Ureter (tissue), 1 donor: ENCODE data around the gene LRRC49. TPM values are rescaled to one million over a fixed set of nuclear protein-coding genes. Genes with fewer than 3 reads are reported as not detected.
"Not testable (repeated sequence)": the region's sequence is repeated elsewhere in the genome, so short reads cannot be mapped to it uniquely, and the experiment has no call there.

Experiments used
- DNase-seq: peaks from one replicate; pipeline ENCODE4 v3.0.0-alpha.2; 2020; ENCODE audit warnings: low spot score
- total RNA-seq: library from RNA; stranded (reverse); gene quantifications from one replicate; pipeline ENCODE4 v1.2.4, GENCODE V29; 2023
- donor health status: DM: yes; HTN: yes; CAD: no.

The LRRC49 gene
- total RNA-seq, 1 donor from 2014 or later = 28.1 TPM

- DNase-seq = no peak
Observed at GRCh38 chr15:70974004-70974832, 81.6 kb downstream of the LRRC49 start.

DNA sequence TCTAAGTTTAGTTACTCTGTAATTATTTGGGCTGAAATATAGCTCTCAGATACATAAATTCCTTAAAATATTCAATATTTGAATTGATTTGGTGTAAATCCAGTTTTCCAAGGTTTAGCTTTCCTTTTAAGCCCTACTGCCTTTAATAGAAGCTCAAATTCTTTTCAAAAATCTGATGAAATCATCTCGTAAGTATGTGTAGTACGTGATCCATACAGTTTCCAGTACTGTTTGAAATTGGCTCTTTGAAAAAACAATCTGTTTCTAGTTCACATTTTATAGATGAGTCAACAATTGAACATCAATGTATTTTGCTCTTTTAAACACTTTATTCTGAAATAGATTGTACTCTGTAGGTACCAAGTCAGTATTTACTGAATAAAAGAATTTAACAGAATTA, 84.2 kb downstream of the LRRC49 start:
- no peak for DNase-seq

DNA sequence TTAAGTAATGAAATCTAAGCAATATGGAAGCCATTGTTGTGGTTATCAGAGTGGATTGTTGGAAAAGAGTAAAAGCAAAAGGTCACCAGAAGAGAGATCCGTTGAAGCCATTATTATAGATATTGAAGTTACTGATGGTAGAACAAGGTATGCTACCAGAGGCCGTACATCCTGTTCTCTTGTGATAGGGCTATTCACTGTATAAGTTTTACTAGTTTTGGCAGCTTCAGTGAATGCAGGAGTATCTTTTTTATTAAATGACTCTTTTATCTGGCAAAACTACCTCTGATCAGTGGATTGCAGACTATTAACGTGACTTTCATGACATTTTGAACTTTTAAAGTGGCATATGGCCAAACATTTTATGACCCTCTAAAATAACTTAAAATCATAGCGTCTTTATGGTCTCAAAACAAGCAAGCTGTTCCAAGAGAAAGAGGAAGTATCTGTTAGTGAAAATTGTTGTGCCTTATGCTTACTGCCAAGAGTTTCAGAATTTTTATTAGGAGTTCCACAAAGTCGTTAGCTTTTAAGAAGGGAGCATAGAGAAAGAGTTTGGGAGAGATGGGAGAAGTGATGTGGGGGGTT, 102.9 kb downstream of the LRRC49 start:
- no peak for DNase-seq

- no peak for DNase-seq
Observed at GRCh38 chr15:70998319-70998718, 105.7 kb downstream of the LRRC49 start.

DNA sequence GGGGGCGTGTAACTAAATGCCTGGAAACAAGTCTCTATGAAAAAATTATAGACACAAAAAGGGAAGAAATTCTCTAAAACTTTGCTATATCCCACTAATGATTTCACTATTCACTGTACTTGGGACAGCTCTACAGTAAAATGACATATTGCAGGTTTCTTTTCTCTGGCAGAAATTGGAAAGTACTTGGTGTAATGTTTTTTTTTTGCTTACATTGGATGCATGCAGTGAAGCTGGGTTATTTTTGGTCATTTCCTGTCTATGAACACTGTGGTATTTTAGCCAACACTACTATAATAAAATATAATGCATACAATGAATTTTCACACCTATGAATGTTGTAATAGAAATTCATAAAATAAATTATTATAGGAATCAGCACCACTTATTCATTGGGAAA, 109.7 kb downstream of the LRRC49 start:
- no peak for DNase-seq

DNA sequence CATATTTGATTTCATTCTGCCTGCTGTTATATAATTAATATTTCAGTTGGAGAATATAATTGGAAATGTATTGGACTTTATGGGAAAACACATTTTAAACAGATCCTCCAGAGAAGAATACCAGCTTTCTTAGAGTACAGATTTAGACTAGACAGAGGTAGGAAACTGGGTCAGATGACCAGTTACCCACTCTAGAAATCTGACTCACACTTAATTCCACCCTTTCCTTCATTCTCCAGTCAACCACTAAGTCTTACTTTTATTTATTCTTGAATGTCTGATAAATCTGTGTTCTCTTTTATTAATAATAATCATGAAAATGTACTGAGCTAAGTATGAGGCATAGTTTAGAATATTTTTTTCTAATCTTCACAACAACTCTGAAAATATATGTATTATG, 110.7 kb downstream of the LRRC49 start:
- no peak for DNase-seq

- not testable (repeated sequence) for DNase-seq
Observed at GRCh38 chr15:71004506-71004905, 111.9 kb downstream of the LRRC49 start.

DNA sequence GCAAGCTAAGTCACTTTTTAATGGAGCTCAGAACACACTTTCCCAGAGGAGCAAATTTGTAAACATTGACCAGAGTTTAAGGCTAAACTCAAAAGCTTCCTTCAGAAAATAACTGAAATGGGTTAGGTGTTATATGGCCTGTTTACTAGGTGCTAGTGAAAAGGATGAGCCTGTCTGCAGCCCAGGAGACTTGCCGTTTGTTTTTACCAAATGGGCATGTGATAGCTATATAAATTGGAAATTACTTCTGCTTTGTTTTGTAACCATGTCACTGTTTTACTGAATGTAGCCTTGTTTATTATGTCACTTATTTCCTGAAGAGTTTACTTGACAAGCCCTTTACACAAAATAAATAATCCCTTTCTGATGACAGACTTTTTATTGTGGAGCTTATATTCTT, 113.3 kb downstream of the LRRC49 start:
- no peak for DNase-seq

DNA sequence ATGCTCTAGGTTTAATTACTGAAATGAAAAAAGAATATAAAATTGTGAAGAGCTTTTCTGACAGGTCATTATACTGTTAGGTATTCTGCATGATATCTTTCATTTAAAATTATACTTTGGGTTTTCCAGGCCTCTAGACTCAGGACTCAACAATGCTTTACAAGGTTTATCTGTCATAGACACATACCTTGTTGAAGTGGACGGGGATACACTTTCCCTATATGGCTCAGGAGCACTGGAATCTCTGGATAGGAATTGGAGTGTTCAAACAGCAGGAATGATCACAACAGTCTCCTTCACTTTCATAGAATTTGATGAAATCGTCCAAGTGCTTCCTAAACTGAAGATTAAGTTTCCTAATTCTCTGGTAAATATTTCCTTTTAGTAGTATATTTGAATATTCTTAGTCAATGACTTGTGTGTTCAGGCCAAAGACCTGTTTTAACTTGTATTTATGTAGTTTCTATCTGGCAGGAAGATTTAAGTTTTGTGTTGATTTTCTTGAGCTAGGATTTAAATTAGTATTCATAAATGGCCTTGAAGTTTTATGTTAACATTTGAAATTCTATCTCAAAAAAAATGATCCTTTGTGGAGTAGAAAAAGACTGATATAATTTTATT, 115.7 kb downstream of the LRRC49 start:
- DNase-seq = no peak

DNA sequence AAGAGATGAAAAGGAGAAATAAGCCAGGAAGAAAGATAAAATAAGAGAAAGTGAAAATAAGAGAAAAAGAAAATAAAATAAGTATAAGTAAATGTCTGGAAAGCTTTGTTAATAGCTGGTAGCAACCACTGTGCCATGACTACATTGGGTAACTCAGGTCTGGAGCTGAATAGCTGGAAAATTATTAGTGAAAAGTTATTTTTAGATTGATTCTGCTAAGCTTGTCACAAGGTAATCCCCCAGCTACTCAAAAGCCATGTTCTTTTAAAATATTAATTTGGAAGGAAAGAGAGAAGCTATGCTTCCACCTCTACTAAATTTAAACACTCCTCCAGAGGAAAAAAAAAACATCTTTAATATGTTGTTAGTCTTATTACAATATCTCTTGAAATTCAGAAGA, 117.8 kb downstream of the LRRC49 start:
- no peak for DNase-seq

- no peak for DNase-seq
Observed at GRCh38 chr15:71010997-71011396, 118.4 kb downstream of the LRRC49 start.

DNA sequence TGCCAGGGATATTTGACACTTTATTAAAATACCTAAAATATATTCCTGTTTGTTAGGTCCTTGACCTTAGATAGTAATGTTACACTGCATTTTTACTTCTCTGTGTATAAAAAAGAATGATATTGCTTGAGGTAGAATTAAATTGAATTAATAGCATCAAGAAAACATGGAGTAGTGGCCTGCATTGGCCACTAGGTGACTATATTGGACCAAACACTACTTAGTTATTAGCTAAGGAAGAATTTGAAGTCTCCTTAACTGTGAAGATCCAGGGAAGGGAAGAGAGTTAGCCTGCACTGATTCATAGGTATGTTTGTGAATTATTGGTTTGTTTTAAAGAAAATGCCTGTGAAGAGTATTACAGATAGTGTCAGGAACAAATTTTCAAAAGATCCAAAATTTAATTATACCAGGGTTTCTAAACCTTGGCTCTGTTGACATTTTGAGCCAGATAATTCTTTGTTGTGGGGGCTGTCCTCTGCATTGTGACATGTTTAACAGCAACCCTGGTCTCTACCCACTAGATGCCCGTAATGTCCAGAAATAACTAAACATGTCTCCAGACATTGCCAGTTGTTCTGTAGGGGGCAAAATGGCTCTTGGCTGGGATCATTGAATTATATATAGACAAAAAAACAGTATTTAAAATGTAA, 119.0 kb downstream of the LRRC49 start:
- DNase-seq = no peak

DNA sequence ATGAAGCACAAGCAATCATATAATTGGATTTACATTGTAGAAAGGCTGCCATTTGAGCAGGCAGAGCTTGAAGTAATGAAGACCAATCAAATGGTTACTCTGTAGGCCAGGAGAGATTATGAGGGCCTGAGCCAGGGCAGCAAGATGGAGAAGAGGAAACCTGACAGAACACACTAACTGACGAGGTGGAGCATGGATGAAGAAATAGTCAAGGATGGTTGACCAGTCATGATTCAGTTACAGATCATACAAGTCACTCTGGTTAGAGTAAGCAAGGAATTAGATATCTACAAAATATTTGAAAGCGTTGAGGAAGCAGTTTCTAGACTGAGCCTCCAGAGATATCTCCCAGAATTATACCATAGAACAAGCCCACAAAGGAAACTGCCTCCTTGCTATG, 120.8 kb downstream of the LRRC49 start:
- no peak for DNase-seq

DNA sequence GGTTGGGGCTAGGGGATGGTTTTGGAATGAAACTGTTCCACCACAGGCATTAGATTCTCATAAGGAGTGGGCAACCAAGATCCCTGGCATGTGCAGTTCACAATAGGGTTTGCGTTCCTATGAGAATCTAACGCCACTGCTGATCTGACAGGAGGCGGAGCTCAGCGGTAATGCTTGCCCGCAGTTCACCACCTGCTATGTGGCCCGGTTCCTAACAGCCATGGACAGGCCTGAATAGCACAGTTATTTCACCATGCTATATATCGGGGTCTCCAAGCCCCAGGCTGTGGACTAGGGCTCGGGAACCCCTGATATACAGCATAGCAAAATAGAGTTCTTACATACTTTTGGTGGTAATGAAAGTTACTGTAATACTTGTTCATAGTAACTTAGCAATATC, 122.7 kb downstream of the LRRC49 start:
- no peak for DNase-seq

DNA sequence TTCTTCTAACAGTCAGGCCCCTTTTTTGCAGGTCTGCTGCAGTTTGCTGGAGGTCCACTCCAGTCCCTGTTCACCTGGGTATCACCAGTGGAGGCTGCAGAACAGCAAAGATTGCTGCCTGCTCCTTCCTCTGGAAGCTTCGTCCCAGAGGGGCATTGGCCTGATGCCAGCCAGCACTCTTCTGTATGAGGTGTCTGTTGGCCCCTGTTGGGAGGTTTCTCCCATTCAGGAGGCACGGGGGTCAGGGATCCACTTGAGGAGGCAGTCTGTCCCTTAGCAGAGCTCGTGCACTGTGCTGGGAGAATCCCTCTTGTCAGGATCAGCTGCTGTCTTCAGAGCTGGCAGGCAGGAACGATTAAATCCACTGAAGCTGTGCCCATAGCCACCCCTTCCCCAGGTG, 138.6 kb downstream of the LRRC49 start:
- not testable (repeated sequence) for DNase-seq

DNA sequence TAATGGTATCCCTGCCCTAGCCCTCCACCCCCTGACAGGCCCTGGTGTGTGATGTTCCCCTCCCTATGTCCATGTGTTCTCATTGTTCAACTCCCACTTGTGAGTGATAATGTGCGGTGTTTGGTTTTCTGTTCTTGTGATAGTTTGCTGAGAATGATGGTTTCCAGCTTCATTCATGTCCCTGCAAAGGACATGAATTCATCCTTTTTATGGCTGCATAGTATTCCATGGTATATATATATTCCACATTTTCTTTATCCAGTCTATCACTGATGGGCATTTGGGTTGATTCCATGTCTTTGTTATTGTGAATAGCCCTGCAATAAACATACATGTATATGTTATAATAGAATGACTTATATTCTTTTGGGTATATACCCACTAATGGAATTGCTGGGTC, 142.9 kb downstream of the LRRC49 start:
- DNase-seq = not testable (repeated sequence)

DNA sequence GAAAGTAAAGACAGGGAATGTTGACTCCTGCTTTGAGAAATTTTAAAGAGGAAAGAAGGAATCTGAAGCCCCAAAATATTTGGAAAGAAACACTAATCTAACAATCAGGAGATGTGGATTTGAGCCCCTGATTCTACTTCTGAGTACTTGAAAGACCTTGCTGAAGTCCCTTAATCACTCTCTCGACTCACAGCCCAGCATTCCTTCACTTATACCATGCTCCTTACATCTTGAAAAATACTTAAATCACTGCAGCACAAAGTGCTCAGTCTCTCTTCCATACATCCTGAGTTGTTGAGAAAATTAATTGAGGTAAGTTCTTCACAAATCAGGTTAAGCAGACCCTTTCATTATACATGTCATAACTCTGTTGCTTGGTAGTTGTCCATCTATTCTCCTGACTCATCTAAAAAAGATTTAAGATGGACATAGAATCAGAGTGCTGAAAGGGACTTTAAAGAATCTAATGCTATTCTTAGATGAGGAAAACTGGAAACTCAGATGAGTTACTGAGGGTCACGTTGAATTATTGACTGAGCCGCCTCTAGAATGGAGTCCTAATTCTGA, 149.8 kb downstream of the LRRC49 start:
- DNase-seq = no peak

DNA sequence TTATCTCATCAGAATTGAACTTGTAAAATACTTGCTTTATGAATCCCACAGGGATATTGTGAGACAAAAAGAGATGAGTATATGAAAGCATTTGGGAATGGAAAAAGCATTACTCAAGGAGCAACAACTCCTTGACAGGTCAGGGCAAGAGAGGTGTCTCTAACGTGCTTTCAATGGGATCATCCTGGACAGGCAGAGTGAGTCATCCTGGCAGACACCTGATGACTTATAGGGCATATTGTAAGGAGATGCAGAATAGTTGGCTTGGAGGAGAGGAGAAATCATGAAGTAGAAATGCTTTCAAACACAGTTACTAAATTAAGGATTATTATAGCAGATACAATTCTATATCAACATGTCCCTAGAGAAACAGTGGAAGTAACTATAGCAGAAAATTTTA, 150.7 kb downstream of the LRRC49 start:
- DNase-seq = no peak

DNA sequence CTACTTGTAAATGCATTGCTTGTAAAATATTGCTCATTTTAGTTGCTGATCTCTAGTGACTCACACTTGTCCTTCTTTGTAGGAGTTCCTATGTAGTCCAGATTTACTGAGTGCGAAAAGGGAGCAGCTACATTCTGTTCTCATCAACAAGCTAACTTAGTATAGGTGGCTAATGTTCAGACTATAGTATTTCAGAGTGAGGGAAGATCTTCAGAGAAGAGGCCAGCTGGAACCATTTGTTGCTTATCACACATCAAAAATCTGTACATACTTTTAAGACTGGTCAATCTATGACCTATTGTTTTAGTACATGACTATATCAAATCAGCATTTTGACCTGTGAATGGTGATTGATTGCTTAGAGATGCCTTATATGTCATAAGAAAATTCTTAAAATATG, 151.4 kb downstream of the LRRC49 start:
- DNase-seq = no peak

GRCh38 chr15:71046146-71046545, 153.5 kb downstream of the LRRC49 start:
- DNase-seq = not testable (repeated sequence)

DNA sequence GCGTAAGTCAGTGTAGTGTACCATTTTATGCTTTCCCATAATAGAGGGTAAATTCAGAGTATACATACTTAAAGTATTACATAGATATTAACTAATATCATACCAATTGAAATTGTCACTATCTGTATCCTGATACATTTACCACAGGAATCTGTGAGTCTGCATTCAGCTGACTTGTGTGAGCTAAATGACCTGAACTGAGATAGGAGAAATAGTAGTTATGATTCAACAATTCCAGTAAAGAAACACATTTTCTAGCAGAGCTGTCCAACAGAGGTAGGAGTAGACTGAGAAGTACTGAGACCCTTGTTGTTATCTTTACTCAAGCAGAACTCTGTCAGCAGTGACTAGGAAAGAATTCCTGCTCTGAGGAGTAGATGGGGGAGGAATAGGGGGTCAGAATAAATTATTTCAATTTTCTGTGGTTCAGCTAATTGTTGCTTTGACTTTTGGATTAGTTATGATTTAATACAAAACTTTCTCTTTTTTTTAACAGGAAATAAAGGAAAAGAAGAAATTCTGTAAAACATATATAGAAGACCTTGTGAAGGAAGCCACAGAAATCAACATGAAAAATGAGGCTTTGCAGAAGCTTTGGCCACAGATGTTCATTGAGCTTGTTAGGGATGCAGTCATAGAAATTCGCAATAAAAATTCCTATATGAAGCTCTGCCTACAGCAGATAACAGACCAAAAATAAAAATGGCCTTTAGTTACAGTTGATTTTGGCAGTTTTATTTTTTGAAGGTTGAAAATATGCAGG, 156.5 kb downstream of the LRRC49 start:
- no peak for DNase-seq
